Activated CD4-positive, CD25-positive, alpha-beta regulatory T cell treated with anti-CD3 and anti-CD28 coated beads, Interleukin-2, amount 50 U/mL, for 72 hours (primary cell): ENCODE results near the gene MRPL40.

Experiments used
- DNase-seq: peaks from one replicate; pipeline ENCODE4 v3.0.0; 2021

MRPL40 gene

DNA sequence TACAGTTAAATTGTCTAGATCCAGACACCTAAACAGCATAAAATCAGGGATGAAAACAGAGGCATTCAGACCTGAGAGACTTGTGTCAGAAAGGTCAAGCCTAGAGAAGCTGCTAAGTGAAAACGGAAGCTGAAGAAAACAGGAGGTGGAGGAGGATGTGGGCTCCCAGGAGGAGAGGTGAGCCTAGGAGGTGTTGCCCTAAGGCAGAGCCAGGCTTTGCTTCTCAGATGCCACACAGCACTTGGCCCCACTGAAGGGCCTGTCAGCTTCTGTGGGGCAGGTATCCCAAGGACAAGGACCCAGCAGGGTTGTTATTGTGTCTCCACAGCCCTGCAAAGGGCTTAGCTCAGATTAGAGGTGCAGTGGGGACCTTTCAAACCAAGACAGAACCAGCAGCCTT lies 32.2 kb downstream of the MRPL40 start:
- no peak for DNase-seq

DNA sequence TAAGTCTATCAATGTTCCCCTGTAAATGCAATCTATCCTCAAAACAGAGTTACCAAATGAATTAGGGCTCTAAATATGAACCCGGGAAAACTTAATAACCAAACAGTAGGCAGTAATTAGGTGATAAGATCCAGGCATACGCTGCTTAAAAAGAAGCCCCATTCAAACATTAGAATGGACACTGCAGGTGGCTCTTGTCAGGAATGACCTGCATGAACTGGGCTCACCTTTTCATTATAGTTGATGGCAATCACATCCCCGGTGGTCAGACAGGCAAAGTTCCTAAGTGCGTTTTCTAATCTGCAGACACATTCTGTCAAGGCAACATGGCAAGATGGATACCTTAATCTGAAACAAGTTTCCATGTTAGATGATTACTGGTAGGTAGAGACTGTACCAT lies 32.6 kb downstream of the MRPL40 start:
- DNase-seq: no peak

DNA sequence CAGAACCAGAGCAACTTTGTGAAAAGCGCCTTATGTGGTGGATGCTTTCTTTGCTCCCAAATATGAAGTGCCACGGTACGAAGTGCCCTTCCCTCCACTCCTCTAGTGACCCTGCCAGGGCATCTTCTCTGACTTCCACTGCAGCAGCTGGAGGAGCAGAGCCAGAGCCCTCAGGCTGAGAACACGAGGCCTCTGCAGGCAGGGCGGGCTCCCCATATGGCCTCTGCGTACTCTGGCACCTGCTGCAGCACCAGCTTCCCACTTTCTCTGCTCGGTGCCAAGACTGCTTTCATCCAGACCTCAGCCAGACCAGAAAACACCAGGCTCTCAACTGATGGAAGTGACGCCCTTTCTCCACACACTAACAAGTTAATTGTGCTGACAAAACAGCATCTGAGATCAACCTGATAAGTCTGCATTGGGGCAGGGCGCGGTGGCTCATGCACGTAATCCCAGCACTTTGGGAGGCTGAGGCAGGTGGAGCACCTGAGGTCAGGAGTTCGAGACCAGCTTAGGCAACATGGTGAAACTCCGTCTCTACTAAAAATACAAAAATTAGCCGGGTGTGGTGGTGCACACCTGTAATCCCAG lies 33.9 kb downstream of the MRPL40 start:
- no peak for DNase-seq

DNA sequence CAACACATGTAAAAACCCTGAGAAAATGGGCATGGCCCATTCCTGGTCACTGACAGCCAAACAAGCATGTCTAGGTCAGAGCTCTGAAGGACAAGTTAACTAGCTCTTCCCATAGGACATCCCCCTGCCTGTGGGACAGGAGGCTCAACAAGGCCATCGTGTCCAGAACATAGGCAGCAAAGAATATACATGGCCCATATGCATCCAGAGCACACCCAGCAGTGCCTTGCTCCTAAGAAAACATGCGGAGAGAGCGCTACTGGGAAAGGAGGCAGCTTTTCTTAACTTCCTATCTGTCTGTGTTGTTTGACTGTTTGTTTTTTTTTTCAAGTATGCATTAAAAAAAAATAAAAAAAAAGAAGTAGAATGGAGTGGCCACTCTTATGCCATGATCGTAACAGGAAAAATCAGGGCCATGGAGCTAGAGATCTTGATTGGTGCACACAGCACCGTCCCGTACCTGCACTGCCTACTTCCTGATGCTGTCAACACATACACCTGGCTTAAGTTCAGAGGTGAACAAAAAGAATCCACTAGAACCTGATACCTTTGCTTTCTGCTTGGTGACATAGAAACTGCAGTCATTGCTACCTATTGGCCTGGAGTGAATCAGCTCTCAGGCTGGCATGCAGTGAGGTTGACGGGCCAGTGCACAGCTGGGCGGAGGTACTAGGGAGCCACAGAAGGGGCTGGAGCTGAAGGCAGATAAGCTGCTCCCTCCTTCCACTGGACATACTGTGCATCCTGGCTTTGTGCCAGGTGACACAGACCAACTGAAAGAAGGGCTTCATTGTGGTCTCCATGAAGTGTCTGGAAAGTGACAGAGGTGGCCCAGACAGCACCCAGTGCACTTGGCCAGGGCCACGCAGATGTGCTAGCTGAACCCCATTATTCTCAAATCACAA lies 34.8 kb downstream of the MRPL40 start:
- DNase-seq: no peak

DNA sequence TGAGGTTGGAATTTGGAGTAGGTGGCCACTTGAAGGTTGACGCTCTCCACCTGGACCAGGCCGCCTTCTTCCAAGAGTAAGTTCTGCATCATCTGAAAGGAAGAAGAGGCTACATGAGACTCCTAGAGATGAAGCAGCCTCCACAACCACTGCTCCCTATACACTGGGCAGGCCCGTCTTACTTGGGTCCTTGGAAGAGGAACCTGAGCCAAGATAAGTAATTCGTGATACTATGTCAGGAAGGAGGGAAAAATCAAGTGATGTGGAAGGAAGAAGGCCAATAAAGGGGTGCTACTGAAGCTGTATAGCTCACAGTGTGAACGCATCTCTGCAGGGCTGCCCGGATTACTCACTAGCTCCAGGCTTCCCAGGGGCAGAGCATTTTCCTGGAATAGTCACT lies 35.6 kb downstream of the MRPL40 start:
- no peak for DNase-seq

DNA sequence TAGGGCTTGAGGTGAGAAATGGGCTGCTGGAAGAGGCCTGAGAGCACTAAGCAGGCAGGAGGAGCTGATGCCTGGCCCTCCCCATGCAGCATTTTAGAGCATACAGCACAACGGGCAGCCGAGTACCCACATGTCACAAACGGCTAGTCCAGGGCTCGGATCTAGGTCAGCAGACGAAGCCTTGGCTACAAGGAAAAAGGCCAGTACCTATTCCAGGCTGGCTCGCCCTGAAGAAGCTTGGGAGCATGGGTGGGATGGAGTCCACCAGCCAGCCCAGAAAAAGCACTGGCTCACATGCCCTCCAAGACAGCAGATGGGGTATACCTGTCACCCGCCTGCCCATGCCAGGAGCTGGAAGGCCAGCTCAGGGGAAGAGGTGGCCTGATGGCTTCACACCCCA lies 37.1 kb downstream of the MRPL40 start:
- DNase-seq: no peak

DNA sequence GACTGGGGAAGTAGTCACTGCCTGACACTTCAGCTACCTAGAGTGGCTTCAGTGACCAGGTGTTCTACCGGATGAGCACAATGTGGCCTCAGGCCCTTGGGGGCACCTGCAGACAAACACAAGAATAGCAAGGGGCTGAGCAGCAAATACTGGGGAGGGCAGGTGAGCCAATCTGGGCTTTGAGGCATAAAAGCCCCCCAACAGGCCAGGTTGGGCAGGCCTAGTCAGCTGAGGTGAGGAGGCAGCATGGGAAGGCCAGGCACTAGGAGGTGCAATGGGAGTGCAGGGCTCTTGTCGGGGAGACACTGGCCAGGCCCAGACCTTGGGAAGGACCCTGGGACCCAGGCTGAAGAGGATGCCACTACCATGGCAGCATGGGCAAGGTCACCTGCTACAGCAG lies 37.7 kb downstream of the MRPL40 start:
- no peak for DNase-seq

DNA sequence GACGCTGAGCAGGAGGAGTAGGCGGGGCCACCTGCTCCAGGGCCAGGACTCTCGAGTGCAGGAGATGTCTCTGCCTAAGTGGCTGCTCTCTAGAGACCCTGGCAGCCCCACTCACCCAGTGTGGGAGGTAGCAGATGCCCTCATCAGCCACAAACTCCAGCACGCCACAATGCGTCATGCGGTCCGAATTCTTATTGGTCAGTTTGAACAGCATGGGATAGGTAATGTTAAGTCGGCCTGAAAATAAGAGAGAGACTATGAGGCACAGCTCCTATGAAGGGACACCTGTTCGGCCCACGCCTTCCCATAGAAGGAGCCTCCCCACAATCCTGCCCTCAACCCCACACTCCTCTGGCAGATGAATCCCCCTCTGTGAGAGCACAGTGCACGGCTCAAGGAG lies 39.2 kb downstream of the MRPL40 start:
- DNase-seq: no peak

DNA sequence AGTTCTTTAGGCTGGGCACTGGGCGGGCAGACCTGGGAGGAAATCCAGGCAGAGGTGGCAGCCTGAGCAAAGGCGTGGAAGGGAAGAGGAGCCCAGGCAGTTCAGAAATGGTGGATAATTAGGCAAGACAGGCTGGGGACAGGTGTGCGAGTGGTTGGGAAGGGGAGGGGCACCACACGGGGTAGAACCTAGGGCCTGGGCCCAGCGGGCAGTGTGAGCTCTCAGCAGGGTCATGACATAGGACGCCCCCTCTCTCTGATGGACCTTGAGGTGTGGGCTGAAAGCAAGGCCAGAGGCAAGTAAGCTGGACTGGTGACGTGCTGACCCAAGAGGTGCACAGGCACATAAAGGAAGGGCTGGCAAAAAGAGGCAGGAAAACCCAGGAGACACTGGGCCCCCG lies 39.9 kb downstream of the MRPL40 start:
- no peak for DNase-seq

DNA sequence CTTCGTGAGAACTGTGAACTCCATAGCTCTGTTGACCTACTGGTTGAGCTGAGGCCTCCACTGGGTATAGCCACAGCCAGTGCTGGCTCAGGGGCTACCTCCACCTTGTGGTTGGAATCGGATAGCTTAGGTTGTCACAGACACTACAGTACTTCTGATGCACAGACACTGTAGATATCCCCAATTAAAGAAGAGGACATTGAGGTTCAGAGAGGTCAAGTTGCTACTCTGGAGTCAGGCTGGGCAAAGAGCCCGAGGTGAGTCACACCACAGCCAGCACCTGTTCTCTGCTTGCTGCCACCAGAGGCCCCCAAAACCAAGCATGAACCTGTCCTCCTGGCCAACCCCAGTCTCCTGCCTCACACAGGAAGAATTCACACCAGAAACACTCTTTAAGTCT lies 41.2 kb downstream of the MRPL40 start:
- DNase-seq: no peak

DNA sequence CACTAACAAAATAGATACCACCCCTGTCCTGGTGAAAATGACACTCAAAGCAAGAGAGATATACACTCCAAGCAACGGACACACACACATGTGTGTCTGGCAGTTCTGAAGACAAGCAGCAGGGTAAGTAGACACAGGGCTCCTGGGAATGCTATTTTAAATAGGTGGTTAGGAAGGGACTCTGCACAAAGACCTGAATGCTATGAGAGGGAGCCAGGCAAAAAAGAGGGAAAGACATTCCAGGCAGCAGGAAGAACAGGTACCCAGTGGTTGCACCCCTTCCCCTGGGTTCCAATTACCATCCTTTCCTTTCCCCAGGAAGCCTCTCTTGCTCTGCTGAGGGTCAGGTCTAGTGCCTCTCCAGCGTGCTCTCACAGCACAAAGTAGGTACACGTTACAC lies 43.7 kb downstream of the MRPL40 start:
- no peak for DNase-seq

DNA sequence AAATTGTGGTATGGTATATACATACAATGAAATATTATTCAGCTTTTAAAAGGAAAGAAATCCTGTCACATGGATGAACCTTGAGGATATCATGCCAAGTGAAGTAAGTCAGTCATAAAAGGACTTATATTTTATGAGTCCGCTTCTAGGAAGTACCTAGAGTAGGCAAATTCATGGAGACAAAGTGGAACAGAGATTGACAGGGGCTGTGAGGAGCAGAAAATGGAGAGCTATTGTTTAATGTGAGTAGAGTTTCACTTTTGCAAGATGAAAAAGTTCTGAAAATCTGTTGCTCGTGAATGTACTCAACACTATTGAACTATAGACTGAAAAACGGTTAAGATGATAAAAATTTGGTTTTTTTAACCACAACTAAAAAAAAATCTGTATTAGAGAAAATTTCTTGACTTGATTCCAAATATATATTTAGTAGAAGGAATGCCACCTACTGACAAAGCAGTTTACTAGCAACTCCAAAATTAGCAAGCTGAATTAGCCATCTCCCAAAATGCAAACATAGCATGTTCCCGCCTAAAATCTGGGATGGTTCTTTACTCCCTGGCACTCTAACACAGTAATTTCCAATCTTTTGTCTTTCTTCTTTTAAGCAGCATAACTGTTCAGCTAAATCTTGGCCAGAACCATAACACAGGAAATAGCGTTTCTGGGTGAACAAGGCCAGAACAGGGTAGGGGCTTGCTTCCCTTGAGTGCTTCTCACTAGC lies 45.1 kb downstream of the MRPL40 start:
- no peak for DNase-seq

DNA sequence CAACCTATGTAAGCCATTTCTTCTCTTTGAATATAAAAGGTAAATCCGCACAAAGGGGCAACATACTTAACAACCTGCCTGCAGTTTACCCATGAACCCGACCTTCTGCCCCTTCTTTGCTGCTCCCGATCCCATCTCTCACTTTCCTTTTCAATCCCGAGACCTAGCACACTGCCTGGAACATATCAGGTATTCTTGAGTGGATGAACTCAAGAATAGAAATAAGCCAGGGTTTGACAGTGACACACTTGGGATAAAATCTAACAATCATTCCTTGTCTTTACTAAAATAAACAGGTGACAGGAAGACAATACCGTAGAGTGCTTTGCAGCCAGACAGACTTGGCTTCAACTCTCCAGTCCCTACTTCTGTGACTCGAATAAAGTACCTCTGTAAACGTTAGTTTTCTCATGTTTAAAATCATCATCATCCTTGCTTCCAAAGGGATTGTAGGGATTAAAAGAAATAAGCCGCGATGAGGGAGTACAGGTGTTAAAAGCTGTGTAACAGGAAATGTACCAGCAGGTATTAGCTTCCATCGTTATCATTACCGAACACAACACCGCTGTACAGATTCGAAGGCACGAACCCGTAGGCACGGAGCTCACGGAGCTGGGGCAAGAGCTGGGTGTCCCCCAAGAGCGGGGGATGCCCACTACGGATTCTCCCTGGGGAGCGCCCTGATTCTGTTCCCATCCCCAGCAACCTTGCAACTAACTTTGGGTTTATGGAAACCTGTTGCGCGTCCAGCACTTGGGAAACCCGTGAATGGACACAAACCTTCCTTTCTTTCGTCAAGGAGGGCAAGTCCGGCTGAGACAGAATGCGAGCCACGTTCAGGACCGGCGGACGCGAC lies 45.9 kb downstream of the MRPL40 start:
- DNase-seq: no peak

DNA sequence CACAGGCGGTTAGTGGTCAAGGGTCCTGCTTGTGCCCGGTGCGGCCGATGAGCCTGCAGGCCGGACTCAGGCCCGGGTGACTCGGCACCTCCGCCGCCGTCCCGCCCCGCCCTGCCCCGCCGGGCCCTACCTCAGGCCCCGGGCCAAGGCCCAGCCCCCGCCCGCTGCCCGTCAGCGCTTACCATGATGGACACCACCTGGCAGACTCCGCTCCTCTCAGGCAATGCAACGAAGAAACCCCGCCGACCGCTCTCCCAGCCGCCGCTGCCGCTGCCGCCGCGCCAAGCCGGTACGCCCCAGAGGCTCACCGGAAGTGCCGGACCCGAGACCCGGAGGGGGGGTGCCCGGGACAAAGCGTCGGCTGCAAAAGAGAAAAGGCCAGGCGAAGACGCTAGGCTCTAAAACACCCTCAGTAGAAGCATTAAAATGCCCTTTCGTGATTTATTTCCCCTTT lies 46.6 kb downstream of the MRPL40 start, which contains the start of gene UFD1:
UFD1 (minus strand) TSS at position 293 of the 454 bp plus-strand sequence; CDS start at position 185, 108 bp downstream.
- DNase-seq: peak; percentile 82

DNA sequence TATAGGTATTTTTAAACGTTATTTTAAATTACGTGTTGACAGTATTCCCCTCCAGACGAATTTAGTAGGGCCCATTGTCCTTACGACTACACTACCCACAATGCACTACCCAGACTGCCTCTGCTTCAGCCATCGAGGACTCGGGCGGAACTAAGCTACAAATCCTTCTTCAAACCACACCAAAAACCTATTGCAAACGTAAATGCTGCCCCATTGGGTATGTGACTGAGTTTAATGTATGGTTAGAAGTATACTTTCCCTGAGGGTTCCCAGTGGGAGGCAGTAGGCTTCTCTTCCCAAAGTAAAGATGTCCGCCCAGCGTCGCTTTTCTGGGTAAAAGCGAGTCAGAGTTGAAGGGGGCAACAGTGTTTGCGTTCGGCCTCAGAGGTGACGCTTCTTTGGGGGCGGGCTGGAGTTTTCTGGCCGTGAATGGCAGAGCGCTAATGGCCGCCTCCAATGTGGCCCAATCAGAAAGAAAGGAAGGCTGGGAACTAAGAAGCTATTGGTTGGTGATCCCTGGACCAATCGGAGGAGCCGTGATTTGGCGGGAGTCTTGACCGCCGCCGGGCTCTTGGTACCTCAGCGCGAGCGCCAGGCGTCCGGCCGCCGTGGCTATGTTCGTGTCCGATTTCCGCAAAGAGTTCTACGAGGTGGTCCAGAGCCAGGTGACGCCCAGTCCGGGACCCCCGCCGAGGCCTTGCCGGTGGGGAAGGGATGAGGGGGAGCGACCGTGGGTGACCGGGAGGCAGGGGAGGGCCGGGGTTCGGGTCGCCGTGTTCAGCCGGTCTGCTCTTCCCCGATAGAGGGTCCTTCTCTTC lies 47.2 kb downstream of the MRPL40 start, which contains the start of gene CDC45:
CDC45 (plus strand) TSS at position 566 of the 818 bp plus-strand sequence; CDS start at position 615, 49 bp downstream.
- DNase-seq: peak; percentile 87

DNA sequence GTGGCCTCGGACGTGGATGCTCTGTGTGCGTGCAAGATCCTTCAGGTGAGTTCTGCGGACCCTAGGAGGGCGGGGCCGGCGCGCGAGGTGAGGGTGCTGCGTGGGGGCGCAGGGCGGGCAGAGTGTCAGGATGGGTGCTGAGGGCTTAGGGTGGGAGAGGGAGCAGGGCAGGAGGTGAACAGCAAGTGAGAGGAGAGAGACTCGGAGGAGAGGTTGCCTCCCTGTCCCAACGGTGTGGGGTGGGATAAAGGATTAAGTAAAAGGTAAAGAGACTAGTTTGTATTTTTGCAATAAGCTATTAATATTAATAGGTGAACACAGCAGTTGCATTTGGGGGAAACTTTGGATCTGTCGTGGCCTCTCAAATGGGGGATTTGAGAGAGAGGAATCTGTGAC lies 47.8 kb downstream of the MRPL40 start:
- DNase-seq: no peak

DNA sequence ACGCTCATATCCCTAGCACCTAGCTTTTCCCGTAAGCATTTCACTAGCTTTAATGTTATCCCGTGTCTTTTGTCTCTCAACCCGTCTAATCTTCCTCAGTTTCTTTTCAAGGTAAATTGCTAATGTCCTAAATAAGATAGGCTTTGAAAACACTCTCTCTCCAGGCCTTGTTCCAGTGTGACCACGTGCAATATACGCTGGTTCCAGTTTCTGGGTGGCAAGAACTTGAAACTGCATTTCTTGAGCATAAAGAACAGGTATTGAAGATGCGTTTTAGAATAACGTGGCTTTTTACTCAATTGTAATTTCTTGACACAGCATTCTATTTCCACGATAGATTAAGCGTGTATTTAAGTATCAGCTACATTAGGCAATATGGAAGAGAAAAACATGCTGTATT lies 48.4 kb downstream of the MRPL40 start:
- no peak for DNase-seq

DNA sequence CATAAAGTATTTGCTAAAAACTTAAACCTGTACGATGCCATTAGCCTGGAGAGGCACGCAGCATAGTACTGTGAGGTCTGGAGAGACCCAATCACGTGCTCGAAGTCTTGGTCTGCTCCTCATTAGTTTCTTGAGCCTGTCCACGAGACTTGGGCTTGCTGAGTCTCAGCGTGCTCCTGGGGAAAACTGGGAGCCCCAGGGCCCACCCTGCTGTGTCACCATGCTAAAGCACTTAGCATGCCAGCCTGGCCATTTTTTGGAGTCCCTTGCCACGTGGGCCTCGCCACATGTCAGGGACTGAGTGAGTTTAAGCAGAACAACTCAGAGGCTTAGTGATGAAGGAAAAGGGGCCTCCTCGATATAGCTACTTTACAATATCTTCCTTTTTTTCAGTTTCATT lies 50.0 kb downstream of the MRPL40 start:
- DNase-seq: no peak

DNA sequence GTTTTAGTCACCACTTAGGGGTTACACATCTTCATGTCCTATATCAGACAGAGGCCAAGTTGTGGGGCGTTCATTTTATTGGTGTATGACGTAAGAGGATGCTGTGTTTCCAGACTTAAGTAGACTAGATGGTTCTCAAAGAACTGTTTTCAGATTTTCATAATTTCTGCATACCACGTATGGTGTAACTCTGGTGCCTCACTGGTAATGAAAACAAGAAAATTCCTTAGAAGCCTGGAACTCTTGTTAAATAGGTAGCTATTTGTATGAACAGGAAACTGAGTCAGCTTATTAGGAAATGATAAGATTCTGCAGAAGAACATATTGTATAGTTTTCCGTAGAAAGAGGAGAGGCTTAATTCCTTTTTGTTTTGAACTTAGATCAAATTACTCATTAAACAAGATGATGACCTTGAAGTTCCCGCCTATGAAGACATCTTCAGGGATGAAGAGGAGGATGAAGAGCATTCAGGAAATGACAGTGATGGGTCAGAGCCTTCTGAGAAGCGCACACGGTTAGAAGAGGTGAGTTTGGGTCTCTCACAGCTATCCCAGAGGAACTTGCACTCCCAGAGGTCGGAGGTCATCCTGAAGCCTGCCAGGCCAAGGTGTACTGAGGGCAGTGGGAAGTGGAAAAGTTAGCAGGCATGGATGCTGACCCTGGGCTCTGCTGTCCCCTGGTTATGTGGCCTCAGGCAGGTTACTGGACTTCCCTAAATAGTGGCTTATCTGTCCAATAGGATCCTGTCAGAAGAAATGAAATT lies 51.3 kb downstream of the MRPL40 start:
- no peak for DNase-seq
